ENCODE measurements around the gene RHBDF1. TPM values are rescaled to one million over a fixed set of nuclear protein-coding genes. Genes with fewer than 3 reads are reported as not detected.

RHBDF1 gene
- total RNA-seq, 1 experiment from 2014 or later, result 26.3 TPM

- Histone ChIP-seq H3K36me3 (ENCODE audit: low read depth, low read length) (no peaks in the 10 kb centered on the region; the same call in 1 of the 2 replicates), H3K4me1 (ENCODE audit: insufficient read depth, low read length) (peaks cover 18% of the 10 kb centered on the region), H3K27me3 (ENCODE audit: low read length) (no peaks in the 10 kb centered on the region), H3K4me2 (ENCODE audit: low read length) (peak overlapping the region; percentile 48; the same call in 1 of the 2 replicates), H3K27ac (ENCODE audit: low read length) (peak overlapping the region; percentile 71), H3K9ac (ENCODE audit: low read length) (peak overlapping the region; percentile 35; the same call in 1 of the 2 replicates), H3K4me3 (ENCODE audit: low read length) (no peak overlapping the region), H3K9me2 (replicated peaks; ENCODE audit: low read length) (no peaks in the 10 kb centered on the region), H3K9me3 (ENCODE audit: low read length) (no peaks in the 10 kb centered on the region), H3K79me2 (ENCODE audit: low read length) (no peaks in the 10 kb centered on the region), H4K20me1 (ENCODE audit: low read length) (peaks cover 10% of the 10 kb centered on the region; the same call in 1 of the 2 replicates), H3F3A (ENCODE audit: low read length, unreplicated experiment) (no peaks in the 10 kb centered on the region), H2AFZ (ENCODE audit: low read length) (no peak overlapping the region)
- BruUV-seq (replicated peaks), result no TSS peak
- ATAC-seq (peak; percentile 93), DNase-seq (peak; percentile 73)
- TF ChIP-seq CTCF (conservative IDR thresholded peaks at IDR 0.05; ENCODE audit: low read depth, low read length), result no peak
- no peak for TF ChIP-seq EZH2 (IDR thresholded peaks at IDR 0.05; ENCODE audit: low read length, unreplicated experiment)
- TF ChIP-seq EZH2phosphoT487 (IDR thresholded peaks at IDR 0.05; ENCODE audit: borderline replicate concordance, low read length), result no peak
- ChIA-PET POLR2A (ENCODE audit: unreplicated experiment) (no interaction called here), CTCF (interaction anchor here (0.5 to 0.6 kb wide), 2 partner anchors 12 kb away, joined by 3 to 4 read pairs; no protein-coding TSS in a partner anchor)
- intact Hi-C loops (cut with micrococcal nuclease), result no loop called here
Measured at GRCh38 chr16:84718-85406, 12.4 kb upstream of the RHBDF1 start.

GRCh38 chr16:83781-84615 lies 11.6 kb upstream of the RHBDF1 start:
- Histone ChIP-seq H3K27ac (ENCODE audit: low read length) (peak overlapping the region; percentile 71), H3K4me2 (ENCODE audit: low read length) (peak overlapping the region; percentile 34; the same call in 1 of the 2 replicates), H3K9ac (ENCODE audit: low read length) (no peak overlapping the region), H3K4me3 (ENCODE audit: low read length) (no peak overlapping the region), H4K20me1 (ENCODE audit: low read length) (peaks cover 10% of the 10 kb centered on the region; the same call in 1 of the 2 replicates), H3F3A (ENCODE audit: low read length, unreplicated experiment) (no peaks in the 10 kb centered on the region), H3K36me3 (ENCODE audit: low read depth, low read length) (no peaks in the 10 kb centered on the region; the same call in 1 of the 2 replicates), H3K79me2 (ENCODE audit: low read length) (peaks cover 3% of the 10 kb centered on the region; the same call in 1 of the 2 replicates), H3K9me3 (ENCODE audit: low read length) (no peaks in the 10 kb centered on the region), H2AFZ (ENCODE audit: low read length) (no peak overlapping the region), H3K27me3 (ENCODE audit: low read length) (no peaks in the 10 kb centered on the region), H3K4me1 (ENCODE audit: insufficient read depth, low read length) (peaks cover 20% of the 10 kb centered on the region), H3K9me2 (replicated peaks; ENCODE audit: low read length) (no peaks in the 10 kb centered on the region)
- ChIA-PET POLR2A (ENCODE audit: unreplicated experiment) (no interaction called here), CTCF (interaction anchor here (0.5 kb wide), 1 partner anchor 13 kb away, joined by 3 read pairs; no protein-coding TSS in a partner anchor)
- TF ChIP-seq EZH2 (IDR thresholded peaks at IDR 0.05; ENCODE audit: low read length, unreplicated experiment) (no peak), CTCF (conservative IDR thresholded peaks at IDR 0.05; ENCODE audit: low read depth, low read length) (no peak), EZH2phosphoT487 (IDR thresholded peaks at IDR 0.05; ENCODE audit: borderline replicate concordance, low read length) (no peak)
- peak; percentile 8; the same call in 1 of the 2 replicates for ATAC-seq
- intact Hi-C loops (cut with micrococcal nuclease), result no loop called here
- BruUV-seq (replicated peaks), result no TSS peak
- DNase-seq, result no peak
